ENCODE data around the gene CERS3. TPM values are rescaled to one million over a fixed set of nuclear protein-coding genes. Genes with fewer than 3 reads are reported as not detected.
A peak's percentile ranks its signal among the peaks of the same experiment; 100 is the strongest.

CERS3 gene
- polyA plus RNA-seq, 1 donor = 1.1 TPM

GRCh38 chr15:100526027-100526481 lies 2.7 kb downstream of the CERS3 start:
- peak; percentile 84 for DNase-seq

- DNase-seq = no peak
These were observed 3.3 kb downstream of the CERS3 start for GRCh38 chr15:100525436-100525835.

GRCh38 chr15:100524326-100524725 lies 4.4 kb downstream of the CERS3 start:
- DNase-seq = no peak

- no peak for DNase-seq
These were observed 6.8 kb downstream of the CERS3 start for GRCh38 chr15:100521907-100522306.

GRCh38 chr15:100520132-100520921 lies 8.4 kb downstream of the CERS3 start:
- no peak for DNase-seq

- DNase-seq = no peak
These were observed 10.9 kb downstream of the CERS3 start for GRCh38 chr15:100517846-100518245.

GRCh38 chr15:100516643-100517512 lies 11.9 kb downstream of the CERS3 start:
- no peak for DNase-seq

- no peak for DNase-seq
These were observed 13.0 kb downstream of the CERS3 start for GRCh38 chr15:100515758-100516157.

- no peak for DNase-seq
These were observed 20.0 kb downstream of the CERS3 start for GRCh38 chr15:100508641-100509300.

- DNase-seq = no peak
These were observed 26.1 kb downstream of the CERS3 start for GRCh38 chr15:100502651-100503050.

GRCh38 chr15:100501117-100501516 lies 27.6 kb downstream of the CERS3 start:
- DNase-seq = no peak

GRCh38 chr15:100500226-100500990 lies 28.3 kb downstream of the CERS3 start:
- DNase-seq = peak; percentile 49

- DNase-seq = no peak
These were observed 32.9 kb downstream of the CERS3 start for GRCh38 chr15:100495861-100496260.

GRCh38 chr15:100493213-100493612 lies 35.5 kb downstream of the CERS3 start:
- no peak for DNase-seq

GRCh38 chr15:100484443-100484842 lies 44.3 kb downstream of the CERS3 start:
- peak; percentile 40 for DNase-seq

- DNase-seq = no peak
These were observed 45.4 kb downstream of the CERS3 start for GRCh38 chr15:100483370-100483769.

- DNase-seq = no peak
These were observed 51.9 kb downstream of the CERS3 start for GRCh38 chr15:100476805-100477204.

GRCh38 chr15:100472736-100473135 lies 56.0 kb downstream of the CERS3 start:
- no peak for DNase-seq

GRCh38 chr15:100471933-100472332 lies 56.8 kb downstream of the CERS3 start:
- no peak for DNase-seq

GRCh38 chr15:100468285-100468684 lies 60.5 kb downstream of the CERS3 start:
- DNase-seq = no peak

- DNase-seq = no peak
These were observed 62.7 kb downstream of the CERS3 start for GRCh38 chr15:100466073-100466472.

- DNase-seq = no peak
These were observed 63.9 kb downstream of the CERS3 start for GRCh38 chr15:100464888-100465287.

Data from hindlimb muscle (tissue), 1 donor.